GM19025 (cell line): ENCODE results near the gene CIROP.

Source experiments
- ATAC-seq: cut with Tn5 transposase; IDR thresholded peaks from one replicate; pipeline ENCODE4 v1.9.1; 2021; ENCODE audit warnings: mild to moderate bottlenecking, low read depth, moderate library complexity; ENCODE audit not compliant: unreplicated experiment

CIROP gene

DNA sequence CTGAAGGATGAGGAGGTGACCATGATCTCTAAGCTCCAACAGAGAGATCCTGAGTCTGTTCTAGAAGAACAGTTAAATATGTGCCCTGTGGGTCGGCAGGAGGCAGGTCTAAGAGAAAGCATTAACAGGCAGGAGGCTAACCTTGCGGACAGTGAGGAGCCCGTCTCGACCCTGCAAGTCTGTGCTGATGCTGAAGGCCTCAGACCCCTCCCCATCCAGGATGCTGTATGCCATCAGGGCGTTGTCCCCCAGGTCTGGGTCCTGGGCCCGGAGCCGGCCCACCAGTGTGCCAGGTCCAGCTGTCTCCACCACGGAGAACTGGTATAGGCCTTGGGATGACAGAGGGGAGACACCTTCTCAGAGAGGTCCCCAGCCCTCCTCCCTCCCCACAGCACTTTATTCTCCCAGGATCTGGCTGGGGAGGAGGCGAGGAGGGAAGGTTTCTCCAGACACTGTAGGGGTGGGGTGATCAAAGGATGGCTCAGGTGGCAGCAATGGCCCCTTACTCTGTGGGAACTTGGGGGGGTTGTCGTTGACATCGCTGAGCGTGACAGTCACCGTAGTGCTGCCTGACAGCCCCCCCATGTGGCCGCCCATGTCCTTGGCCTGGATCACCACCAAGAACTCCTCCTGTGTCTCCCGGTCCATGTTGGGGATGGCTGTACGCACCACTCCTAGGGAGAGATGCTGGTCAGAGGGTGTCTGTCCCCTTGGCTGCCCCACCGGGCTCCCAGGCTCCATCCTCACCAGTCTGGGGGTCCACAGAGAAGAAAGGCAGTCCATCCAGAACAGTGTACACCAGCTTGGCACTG is 50.6 kb downstream of the CIROP start:
- ATAC-seq, result no peak

GRCh38 chr14:23053426-23053825 is 51.4 kb downstream of the CIROP start:
- no peak for ATAC-seq

GRCh38 chr14:23052671-23053070 is 52.1 kb downstream of the CIROP start:
- ATAC-seq, result no peak

- ATAC-seq, result no peak
These were observed 52.6 kb downstream of the CIROP start for GRCh38 chr14:23052182-23052623.

GRCh38 chr14:23051141-23052057 is 53.4 kb downstream of the CIROP start:
- ATAC-seq, result no peak
